Naive thymus-derived CD4-positive, alpha-beta T cell (primary cell): ENCODE results near the gene SKOR1. TPM values are rescaled to one million over a fixed set of nuclear protein-coding genes. Genes with fewer than 3 reads are reported as not detected.

Experiments
- ATAC-seq: fragments of 150-1000 bp; cut with Tn5 transposase; 2 replicates; pipeline ENCODE4 v1.10.0; 2021; ENCODE audit warnings: mild to moderate bottlenecking, moderate library complexity
- CTCF ChIA-PET: fragments of 350-600 bp; sonication (Branson Sonifier 250); formaldehyde crosslinking; loops from one replicate; lab custom pipeline; 2021; ENCODE audit warnings: antibody characterized with exemption; lab: Charles Lee
- POLR2A ChIA-PET: fragments of 350-600 bp; sonication (Branson Sonifier 250); formaldehyde crosslinking; loops from one replicate; lab custom pipeline; 2021; ENCODE audit warnings: antibody characterized with exemption, inconsistent platforms; lab: Charles Lee
- DNase-seq, 9 donors: peaks; one replicate each; pipeline versions ENCODE4 v3.0.0 to v3.0.0-alpha.2; 2020 to 2022; ENCODE audit warnings: mixed read lengths in 1 of 9
- H3K27ac ChIP-seq: one replicate; pipeline ENCODE4 v1.7.0; 2013; ENCODE audit warnings: mild to moderate bottlenecking, low read depth, low read length, moderate library complexity
- H3K27me3 ChIP-seq, 2 donors: one replicate each; pipeline ENCODE4 v1.7.0; 2013; ENCODE audit warnings: low read length in 2 of 2, mild to moderate bottlenecking in 2 of 2, moderate library complexity in 2 of 2; ENCODE audit not compliant: control insufficient read depth in 2 of 2, insufficient read depth in 2 of 2
- H3K36me3 ChIP-seq, 3 experiments: 1 replicate in 2 of 3; 2 replicates in 1 of 3; pipeline ENCODE4 v1.7.0; 2013; ENCODE audit warnings: low read length in 3 of 3, mild to moderate bottlenecking in 3 of 3, moderate library complexity in 1 of 3; ENCODE audit not compliant: insufficient read depth in 3 of 3, control insufficient read depth in 2 of 3
- H3K4me1 ChIP-seq, 2 donors: one replicate each; pipeline ENCODE4 v1.7.0; 2013; ENCODE audit warnings: low read length in 2 of 2, mild to moderate bottlenecking in 2 of 2, moderate library complexity in 1 of 2; ENCODE audit not compliant: control insufficient read depth in 2 of 2, insufficient read depth in 2 of 2
- H3K4me3 ChIP-seq: 2 replicates; pipeline ENCODE4 v1.7.0; 2013; ENCODE audit warnings: mild to moderate bottlenecking, low read length
- H3K9me3 ChIP-seq, 3 experiments: 1 replicate in 2 of 3; 2 replicates in 1 of 3; pipeline ENCODE4 v1.7.0; 2013; ENCODE audit warnings: low read length in 3 of 3; ENCODE audit not compliant: control insufficient read depth in 2 of 3
- H3K27ac Mint-ChIP-seq, 9 donors: one replicate each; pipeline ENCODE4 v1.8.0; 2020 to 2022; ENCODE audit warnings: mixed read lengths in 9 of 9, mild to moderate bottlenecking in 8 of 9, moderate library complexity in 5 of 9, inconsistent platforms in 2 of 9
- H3K27me3 Mint-ChIP-seq, 5 donors: one replicate each; pipeline ENCODE4 v1.8.0; 2021 to 2022; ENCODE audit warnings: mixed read lengths in 5 of 5, mild to moderate bottlenecking in 1 of 5
- H3K36me3 Mint-ChIP-seq, 5 donors: one replicate each; pipeline ENCODE4 v1.8.0; 2020 to 2022; ENCODE audit warnings: mixed read lengths in 5 of 5, mild to moderate bottlenecking in 3 of 5, inconsistent platforms in 1 of 5
- H3K4me1 Mint-ChIP-seq, 7 donors: one replicate each; pipeline ENCODE4 v1.8.0; 2020 to 2022; ENCODE audit warnings: mixed read lengths in 7 of 7, mild to moderate bottlenecking in 3 of 7, inconsistent platforms in 1 of 7
- H3K4me3 Mint-ChIP-seq, 10 donors: one replicate each; pipeline ENCODE4 v1.8.0; 2020 to 2022; ENCODE audit warnings: mild to moderate bottlenecking in 10 of 10, mixed read lengths in 10 of 10, moderate library complexity in 6 of 10, inconsistent platforms in 2 of 10
- H3K9me3 Mint-ChIP-seq, 11 donors: one replicate each; pipeline ENCODE4 v1.8.0; 2020 to 2022; ENCODE audit warnings: mixed read lengths in 11 of 11, mild to moderate bottlenecking in 4 of 11, inconsistent platforms in 1 of 11, moderate library complexity in 1 of 11
- intact Hi-C, 2 donors: fragments of 100-400 bp; cut with micrococcal nuclease; formaldehyde crosslinking; loops; one replicate each; pipeline ENCODE4 v1.15.1; 2023
- polyA plus RNA-seq, 2 donors: library from polyadenylated mRNA; unstranded; fragments of 300-500 nt; fragmentation: Illumina TruSeq; gene quantifications; one replicate each; pipeline ENCODE4 v1.2.3, GENCODE V29; 2021
- total RNA-seq, 6 experiments: library from RNA in 5 of 6; stranded (reverse) in 5 of 6; gene quantifications; 1 replicate in 5 of 6; 2 replicates in 1 of 6; pipeline ENCODE4 v1.2.3 and lab custom pipeline; 2021 to 2026

The SKOR1 gene
- total and polyA plus RNA-seq, 7 experiments from 2014 or later: 0.34 to 2.4 (median 0.62) TPM; not detected in 2

DNA sequence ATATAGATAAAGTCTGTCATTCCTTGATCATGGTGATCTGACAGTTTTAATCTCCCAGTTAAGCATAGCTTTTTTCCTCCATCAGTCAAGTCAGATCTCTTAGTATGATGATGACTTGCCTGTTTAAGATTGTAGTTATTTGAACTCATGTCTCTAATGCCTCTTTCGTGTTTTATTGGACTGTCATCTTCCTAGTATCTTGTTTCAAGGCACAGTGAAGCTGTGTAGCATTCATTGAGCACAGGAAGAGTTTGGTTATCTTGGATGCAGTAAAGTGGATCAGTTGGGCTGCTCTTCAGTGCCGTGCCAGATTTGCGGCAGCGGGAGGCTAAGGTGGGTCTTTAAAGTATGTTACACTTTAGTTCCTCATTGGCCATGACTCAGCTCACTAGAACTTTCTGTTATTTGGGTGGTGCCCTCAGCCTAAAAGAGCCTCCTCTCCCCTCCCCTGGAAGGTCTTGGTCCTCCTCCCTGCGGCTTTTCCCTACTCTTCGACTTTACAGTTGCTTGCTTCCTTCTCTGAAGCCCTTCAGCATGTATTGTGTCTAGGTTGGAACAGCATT is 45.7 kb upstream of the SKOR1 start:
- ChIA-PET CTCF (no interaction called here), POLR2A (interaction anchor here (0.6 to 0.7 kb wide), 2 partner anchors 224 to 1397 kb away, joined by 3 to 6 read pairs; no protein-coding TSS in a partner anchor)
- Histone ChIP-seq H3K27me3 (no peaks in the 10 kb centered on the region), H3K4me3 (no peak overlapping the region), H3K4me1 (peaks cover 0 to 20% of the 10 kb centered on the region in 2 donors), H3K36me3 (no peaks in the 10 kb centered on the region), H3K9me3 (no peaks in the 10 kb centered on the region), H3K27ac (no peak overlapping the region)
- intact Hi-C loops: loop anchor here in 1 of 2 donors (5.0 kb wide), 1 partner anchor 58 kb away; no protein-coding TSS in a partner anchor
- H3K27ac Mint-ChIP-seq: no peak overlapping the region
- no peak overlapping the region for H3K4me3 Mint-ChIP-seq
- no peaks in the 10 kb centered on the region for H3K27me3 Mint-ChIP-seq
- peaks cover 0 to 14% (median 6%) of the 10 kb centered on the region in 5 donors for H3K36me3 Mint-ChIP-seq
- no peaks in the 10 kb centered on the region for H3K9me3 Mint-ChIP-seq
- H3K4me1 Mint-ChIP-seq: peaks cover 14 to 30% (median 27%) of the 10 kb centered on the region in 7 donors
- DNase-seq (no peak), ATAC-seq (peak; percentile 41)

DNA sequence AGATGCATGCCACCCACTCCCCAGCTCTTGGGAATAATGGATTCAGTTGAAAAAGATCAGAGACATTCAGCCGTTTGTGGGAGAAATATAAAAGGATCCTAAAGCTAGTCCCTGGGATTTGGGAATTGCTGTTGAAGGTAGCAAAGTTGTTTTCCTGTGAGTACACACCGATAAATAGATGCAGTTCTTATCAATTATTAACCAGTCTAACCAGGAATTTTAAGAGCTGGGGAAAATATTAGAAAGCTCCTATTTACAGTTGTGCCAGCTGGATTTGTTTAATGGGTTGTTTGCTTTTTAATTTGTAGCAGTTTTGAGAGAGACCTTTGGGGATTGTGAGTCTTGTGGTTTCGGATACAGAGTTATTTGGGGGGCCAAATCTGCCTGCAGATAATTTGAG is 44.2 kb upstream of the SKOR1 start:
- no peak overlapping the region for H3K27ac Mint-ChIP-seq
- ATAC-seq (no peak), DNase-seq (no peak)
- ChIA-PET CTCF (no interaction called here), POLR2A (interaction anchor here (1.0 kb wide), 1 partner anchor 18 kb away, joined by 3 read pairs; no protein-coding TSS in a partner anchor)
- no peaks in the 10 kb centered on the region for H3K9me3 ChIP-seq
- peaks cover 14 to 39% (median 35%) of the 10 kb centered on the region in 7 donors for H3K4me1 Mint-ChIP-seq
- H3K4me3 Mint-ChIP-seq: no peak overlapping the region
- no peak overlapping the region for H3K4me3 ChIP-seq
- H3K9me3 Mint-ChIP-seq: no peaks in the 10 kb centered on the region
- no peaks in the 10 kb centered on the region for H3K27me3 ChIP-seq
- peaks cover 5 to 20% of the 10 kb centered on the region in 2 donors for H3K4me1 ChIP-seq
- no peak overlapping the region for H3K27ac ChIP-seq
- no peaks in the 10 kb centered on the region for H3K27me3 Mint-ChIP-seq
- intact Hi-C loops: loop anchor here in 1 of 2 donors (5.0 kb wide), 1 partner anchor 56 kb away; no protein-coding TSS in a partner anchor
- no peaks in the 10 kb centered on the region for H3K36me3 ChIP-seq
- peaks cover 0 to 18% (median 4%) of the 10 kb centered on the region in 5 donors for H3K36me3 Mint-ChIP-seq

GRCh38 chr15:67781907-67782690 is 43.2 kb upstream of the SKOR1 start:
- H3K36me3 Mint-ChIP-seq: peaks cover 0 to 21% (median 5%) of the 10 kb centered on the region in 5 donors
- intact Hi-C loops: loop anchor here in 1 of 2 donors (5.0 kb wide), 1 partner anchor 55 kb away; no protein-coding TSS in a partner anchor
- ChIA-PET POLR2A (no interaction called here), CTCF (interaction anchor here (0.9 kb wide), 1 partner anchor 55 kb away, joined by 6 read pairs; no protein-coding TSS in a partner anchor)
- Histone ChIP-seq H3K4me3 (no peak overlapping the region), H3K4me1 (peaks cover 5 to 20% of the 10 kb centered on the region in 2 donors), H3K27me3 (no peaks in the 10 kb centered on the region), H3K27ac (no peak overlapping the region), H3K9me3 (no peaks in the 10 kb centered on the region), H3K36me3 (no peaks in the 10 kb centered on the region)
- no peaks in the 10 kb centered on the region for H3K27me3 Mint-ChIP-seq
- peaks cover 15 to 39% (median 35%) of the 10 kb centered on the region in 7 donors for H3K4me1 Mint-ChIP-seq
- ATAC-seq: no peak
- H3K27ac Mint-ChIP-seq: peak overlapping the region in 1 of 9 donors; percentile 37
- peaks cover 0 to 2% (median 0%) of the 10 kb centered on the region in 11 donors for H3K9me3 Mint-ChIP-seq
- H3K4me3 Mint-ChIP-seq: peak overlapping the region in 1 of 10 donors; percentile 6
- DNase-seq: no peak

- Histone ChIP-seq H3K27me3 (no peaks in the 10 kb centered on the region), H3K4me3 (no peak overlapping the region), H3K4me1 (peaks cover 5 to 20% of the 10 kb centered on the region in 2 donors), H3K9me3 (no peaks in the 10 kb centered on the region), H3K36me3 (no peaks in the 10 kb centered on the region), H3K27ac (no peak overlapping the region)
- intact Hi-C loops: loop anchor here in 1 of 2 donors (5.0 kb wide), 1 partner anchor 55 kb away; no protein-coding TSS in a partner anchor
- Mint-ChIP-seq H3K4me3 (peak overlapping the region in 1 of 10 donors; percentile 65), H3K9me3 (peaks cover 0 to 2% (median 0%) of the 10 kb centered on the region in 11 donors), H3K27ac (peak overlapping the region in 1 of 9 donors; percentile 87), H3K4me1 (peaks cover 15 to 39% (median 35%) of the 10 kb centered on the region in 7 donors), H3K36me3 (peaks cover 0 to 21% (median 5%) of the 10 kb centered on the region in 5 donors), H3K27me3 (no peaks in the 10 kb centered on the region)
- POLR2A ChIA-PET: no interaction called here
- no peak for DNase-seq
- no peak for ATAC-seq
- CTCF ChIA-PET: interaction anchor here (0.9 kb wide), 1 partner anchor 54 kb away, joined by 6 read pairs; no protein-coding TSS in a partner anchor
Measured at GRCh38 chr15:67782691-67782991, 42.7 kb upstream of the SKOR1 start.

GRCh38 chr15:67783303-67783702 is 42.0 kb upstream of the SKOR1 start:
- H3K4me3 Mint-ChIP-seq: peak overlapping the region; percentile 24 to 65 (median 50)
- DNase-seq (peak in 7 of 9 donors; percentile 26 to 74 (median 58)), ATAC-seq (peak; percentile 83)
- no peaks in the 10 kb centered on the region for H3K27me3 Mint-ChIP-seq
- peaks cover 5 to 20% of the 10 kb centered on the region in 2 donors for H3K4me1 ChIP-seq
- intact Hi-C loops: loop anchor here (1.0 to 5.0 kb wide), 3 partner anchors 53 to 326 kb away; no protein-coding TSS in a partner anchor
- H3K4me1 Mint-ChIP-seq: peaks cover 15 to 39% (median 35%) of the 10 kb centered on the region in 7 donors
- H3K36me3 Mint-ChIP-seq: peaks cover 0 to 21% (median 5%) of the 10 kb centered on the region in 5 donors
- H3K36me3 ChIP-seq: no peaks in the 10 kb centered on the region
- H3K9me3 ChIP-seq: no peaks in the 10 kb centered on the region
- no peak overlapping the region for H3K4me3 ChIP-seq
- ChIA-PET CTCF (no interaction called here), POLR2A (interaction anchor here (0.6 to 1.2 kb wide), 2 partner anchors 271 to 1315 kb away, joined by 3 read pairs; partner anchors contain the start of gene PIAS1)
- H3K27me3 ChIP-seq: no peaks in the 10 kb centered on the region
- H3K9me3 Mint-ChIP-seq: peaks cover 0 to 2% (median 0%) of the 10 kb centered on the region in 11 donors
- no peak overlapping the region for H3K27ac ChIP-seq
- H3K27ac Mint-ChIP-seq: peak overlapping the region; percentile 14 to 93 (median 76)

GRCh38 chr15:67784090-67784781 is 41.1 kb upstream of the SKOR1 start:
- DNase-seq (peak in 3 of 9 donors; percentile 3 to 9 (median 8)), ATAC-seq (peak; percentile 57)
- Mint-ChIP-seq H3K4me1 (peaks cover 15 to 39% (median 35%) of the 10 kb centered on the region in 7 donors), H3K4me3 (peak overlapping the region; percentile 9 to 70 (median 32)), H3K9me3 (peaks cover 0 to 2% (median 0%) of the 10 kb centered on the region in 11 donors), H3K27ac (peak overlapping the region; percentile 7 to 86 (median 51)), H3K36me3 (peaks cover 0 to 27% (median 5%) of the 10 kb centered on the region in 5 donors), H3K27me3 (no peaks in the 10 kb centered on the region)
- no peak overlapping the region for H3K27ac ChIP-seq
- no peaks in the 10 kb centered on the region for H3K27me3 ChIP-seq
- CTCF ChIA-PET: no interaction called here
- POLR2A ChIA-PET: interaction anchor here (0.9 to 1.7 kb wide), 4 partner anchors 17 to 270 kb away, joined by 3 to 4 read pairs (median 4); partner anchors contain the start of gene PIAS1
- intact Hi-C loops: loop anchor here in 1 of 2 donors (5.0 kb wide), 1 partner anchor 53 kb away; no protein-coding TSS in a partner anchor
- no peaks in the 10 kb centered on the region for H3K9me3 ChIP-seq
- no peak overlapping the region for H3K4me3 ChIP-seq
- peaks cover 5 to 20% of the 10 kb centered on the region in 2 donors for H3K4me1 ChIP-seq
- H3K36me3 ChIP-seq: no peaks in the 10 kb centered on the region
